Endothelial cell of umbilical vein (primary cell): ENCODE data around the gene SYTL1.
"Not testable (repeated sequence)": the region's sequence is repeated elsewhere in the genome, so short reads cannot be mapped to it uniquely, and the experiment has no call there.

Source experiments
- CTCF ChIP-seq, 2 donors: IDR thresholded peaks; 1 replicate in 1 of 2; 2 replicates in 1 of 2; pipeline ENCODE4 v1.5.1; 2011; ENCODE audit warnings: low read length in 2 of 2, mild to moderate bottlenecking in 2 of 2, moderate library complexity in 2 of 2, control low read depth in 1 of 2, inconsistent platforms in 1 of 2, low read depth in 1 of 2; ENCODE audit not compliant: insufficient read depth in 1 of 2; ENCODE audit errors: extremely low read depth in 1 of 2
- EZH2 ChIP-seq: IDR thresholded peaks from 2 replicates; pipeline ENCODE4 v1.6.1; 2012; ENCODE audit warnings: borderline replicate concordance, low read depth, mild to moderate bottlenecking, moderate library complexity, low read length, inconsistent platforms; ENCODE audit not compliant: severe bottlenecking
- FOS ChIP-seq: IDR thresholded peaks from 2 replicates; pipeline ENCODE4 v1.6.1; 2011; ENCODE audit warnings: mild to moderate bottlenecking, low read length, moderate library complexity, borderline replicate concordance; ENCODE audit not compliant: insufficient read depth
- JUN ChIP-seq: IDR thresholded peaks from 2 replicates; pipeline ENCODE4 v1.6.1; 2011; ENCODE audit warnings: borderline replicate concordance, low read depth; ENCODE audit not compliant: insufficient read length, insufficient read depth
- MAX ChIP-seq: IDR thresholded peaks from 2 replicates; pipeline ENCODE4 v1.6.1; 2011; ENCODE audit not compliant: insufficient read depth, insufficient read length
- POLR2A ChIP-seq: IDR thresholded peaks from 2 replicates; pipeline ENCODE4 v1.6.1; 2012; ENCODE audit warnings: low read depth, mild to moderate bottlenecking, control low read depth, low read length
- POLR2AphosphoS5 ChIP-seq: IDR thresholded peaks from 2 replicates; pipeline ENCODE4 v1.6.1; 2012; ENCODE audit warnings: low read depth, mild to moderate bottlenecking, control low read depth, low read length, moderate library complexity; ENCODE audit not compliant: insufficient read depth

- TF ChIP-seq CTCF (IDR thresholded peaks at IDR 0.05; ENCODE audit: extremely low read depth in 1 of 2, insufficient read depth in 1 of 2, low read depth in 1 of 2, low read length in 2 of 2); FOS; EZH2; POLR2AphosphoS5; POLR2A; MAX; JUN: not testable (repeated sequence)
These were observed 43.0 kb downstream of the SYTL1 start for GRCh38 chr1:27384797-27385196.
